ENCODE results near the gene USF3.

USF3 gene

DNA sequence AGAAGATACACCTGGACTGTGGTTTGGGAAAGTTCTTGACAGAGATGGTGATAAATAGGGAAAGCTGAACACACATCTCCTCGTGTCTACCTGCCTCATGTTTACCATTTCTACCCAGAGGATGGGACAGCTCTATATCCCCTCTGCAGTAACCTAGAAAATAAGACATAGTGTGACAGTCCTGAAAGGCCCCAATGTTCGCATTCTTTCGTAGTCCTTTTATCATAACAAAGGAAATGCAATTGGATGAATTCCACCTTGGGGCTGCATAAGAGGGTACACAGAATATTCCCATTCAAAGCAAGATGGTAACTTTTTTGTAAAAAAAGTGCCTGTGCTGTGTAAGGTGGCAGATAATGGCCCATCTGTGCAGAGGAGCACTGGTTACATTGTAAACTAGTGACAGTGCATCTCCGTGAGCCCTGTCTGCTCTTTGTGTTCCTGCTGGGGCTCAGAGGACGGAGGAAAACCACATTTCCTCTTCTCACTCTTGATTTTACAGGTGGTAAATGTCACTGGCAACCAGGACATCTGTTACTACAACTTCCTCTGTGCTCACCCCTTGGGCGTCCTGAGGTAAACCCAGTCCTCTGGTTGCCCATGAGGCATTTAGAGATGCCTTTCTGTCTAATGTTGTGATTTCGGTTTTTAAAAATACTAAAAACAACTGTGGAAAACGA is 89.8 kb downstream of the USF3 start:
- DNase-seq: no peak

DNA sequence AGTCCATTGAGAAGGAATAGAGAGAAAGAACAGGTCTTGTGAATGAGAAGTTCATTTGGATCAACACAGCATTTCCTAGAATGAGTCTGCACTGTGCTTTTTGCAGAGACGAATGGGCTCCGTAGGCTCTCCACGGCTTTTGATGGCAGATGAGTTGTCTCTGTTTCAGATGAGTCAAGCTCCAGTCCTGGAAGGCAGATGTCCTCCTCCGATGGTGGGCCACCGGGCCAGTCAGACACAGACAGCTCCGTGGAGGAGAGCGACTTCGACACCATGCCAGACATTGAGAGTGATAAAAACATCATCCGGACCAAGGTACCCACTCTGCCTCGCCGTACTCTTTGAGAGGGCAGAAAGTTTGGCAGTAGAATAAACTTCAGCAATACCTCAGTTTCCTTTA is 93.6 kb downstream of the USF3 start:
- DNase-seq: no peak

DNA sequence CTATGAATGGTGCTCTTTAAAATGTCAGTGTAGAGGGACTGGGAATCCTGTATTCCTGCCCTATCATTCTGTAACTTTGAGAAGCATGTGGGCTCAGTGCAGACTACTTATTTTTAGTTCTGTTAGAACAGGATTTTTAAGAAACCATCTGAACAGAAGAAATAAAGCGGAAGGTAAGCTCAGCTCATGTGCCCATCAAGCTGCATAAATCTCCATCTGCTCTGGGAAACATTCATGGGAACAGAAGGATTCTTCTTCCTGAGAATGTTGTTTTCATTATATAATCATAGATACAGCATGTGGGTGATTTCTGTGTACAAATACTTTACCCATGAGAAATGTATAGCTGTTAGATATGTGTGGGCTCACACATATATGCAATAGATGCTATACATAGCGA is 94.2 kb downstream of the USF3 start:
- DNase-seq: no peak

DNA sequence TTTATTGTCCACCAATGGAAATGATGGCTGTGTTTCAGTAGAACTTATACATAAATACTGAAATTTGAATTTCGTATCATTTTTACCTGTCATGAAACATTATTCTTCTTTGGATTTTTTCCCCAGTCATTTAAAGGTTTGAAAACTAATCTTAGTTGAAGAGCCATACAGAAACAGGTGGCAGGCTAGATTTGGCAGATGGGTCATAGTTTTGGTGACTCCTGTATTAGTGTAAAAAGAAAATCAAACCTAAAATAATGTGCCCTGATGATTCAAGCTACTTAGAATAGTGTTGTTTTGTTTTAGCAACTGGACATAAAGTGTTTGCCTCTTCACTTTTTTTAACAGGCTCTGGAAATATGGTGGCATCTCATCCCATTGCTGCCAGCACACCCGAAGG is 95.2 kb downstream of the USF3 start:
- DNase-seq: no peak

DNA sequence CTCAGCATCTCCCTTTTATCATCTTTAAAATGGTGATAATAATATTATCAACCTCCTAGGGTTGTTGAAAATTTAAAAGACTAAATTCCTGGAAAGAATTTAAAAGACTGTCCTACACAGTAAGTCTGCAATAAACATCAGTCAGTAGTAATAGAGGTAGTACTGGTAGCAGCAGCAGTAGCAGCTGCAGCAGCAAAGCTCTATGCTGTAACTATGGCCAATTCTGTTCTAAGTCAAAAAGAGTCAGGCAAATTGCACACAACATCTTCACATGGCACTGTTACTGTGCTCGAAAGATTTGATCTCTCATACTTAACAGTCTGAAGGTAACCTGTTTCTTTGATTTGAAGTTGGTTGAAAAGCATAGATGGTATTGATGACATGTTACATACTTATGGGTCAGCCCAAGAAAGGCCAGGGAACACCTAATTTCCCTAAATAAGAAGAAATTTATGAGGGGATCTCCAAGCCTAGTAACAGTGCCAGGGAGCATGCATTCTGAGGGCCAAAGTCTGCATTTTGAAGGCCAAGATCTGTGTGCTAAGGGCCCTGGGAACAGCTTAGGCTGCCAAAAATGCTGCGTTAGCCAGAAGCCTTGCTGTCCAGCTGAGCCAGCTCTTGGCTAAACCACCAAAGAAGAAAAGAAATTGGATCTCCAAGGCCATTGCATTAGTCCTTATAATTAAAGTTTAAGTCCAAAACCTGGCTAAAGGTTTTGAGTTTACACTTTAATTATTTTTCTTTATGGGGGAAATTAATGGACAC is 95.8 kb downstream of the USF3 start:
- DNase-seq: no peak
